H9 (cell line): ENCODE measurements around the gene SYNE3. TPM values are rescaled to one million over a fixed set of nuclear protein-coding genes. Genes with fewer than 3 reads are reported as not detected.

ENCODE experiments used
- DNase-seq: peaks from one replicate; pipeline ENCODE4 v3.0.0-alpha.2; 2017
- H2AFZ ChIP-seq: one replicate; pipeline ENCODE4 v1.6.1; 2013; ENCODE audit warnings: mild to moderate bottlenecking, low read length, control low read depth, moderate library complexity
- H2AK5ac ChIP-seq: 2 replicates; pipeline ENCODE4 v1.6.1; 2013; ENCODE audit warnings: low read length, control low read depth, mixed read lengths; ENCODE audit not compliant: insufficient read length
- H2BK120ac ChIP-seq: one replicate; pipeline ENCODE4 v1.6.1; 2013; ENCODE audit warnings: low read depth, mild to moderate bottlenecking, low read length, control low read depth, inconsistent platforms; ENCODE audit not compliant: poor library complexity, severe bottlenecking
- H2BK12ac ChIP-seq: 2 replicates; pipeline ENCODE4 v1.6.1; 2013; ENCODE audit warnings: low read length, control low read depth, mixed read lengths, low read depth; ENCODE audit not compliant: insufficient read length
- H2BK15ac ChIP-seq: 2 replicates; pipeline ENCODE4 v1.6.1; 2013; ENCODE audit warnings: low read depth, low read length, control low read depth
- H2BK20ac ChIP-seq: one replicate; pipeline ENCODE4 v1.6.1; 2013; ENCODE audit warnings: low read depth, mild to moderate bottlenecking, low read length, control low read depth, inconsistent platforms; ENCODE audit not compliant: poor library complexity, severe bottlenecking
- H2BK5ac ChIP-seq: 2 replicates; pipeline ENCODE4 v1.6.1; 2013; ENCODE audit warnings: low read length, control low read depth, mixed read lengths; ENCODE audit not compliant: insufficient read length
- H3K14ac ChIP-seq: 2 replicates; pipeline ENCODE4 v1.6.1; 2013; ENCODE audit warnings: low read length, control low read depth; ENCODE audit not compliant: insufficient read depth
- H3K18ac ChIP-seq: 2 replicates; pipeline ENCODE4 v1.6.1; 2013; ENCODE audit warnings: low read depth, mild to moderate bottlenecking, mixed read lengths, low read length, control low read depth; ENCODE audit not compliant: insufficient read length
- H3K23ac ChIP-seq: 2 replicates; pipeline ENCODE4 v1.6.1; 2013; ENCODE audit warnings: low read length, control low read depth, mixed read lengths, low read depth; ENCODE audit not compliant: insufficient read length
- H3K23me2 ChIP-seq: 2 replicates; pipeline ENCODE4 v1.6.1; 2013; ENCODE audit warnings: low read depth, mild to moderate bottlenecking, mixed read lengths, low read length, control low read depth; ENCODE audit not compliant: insufficient read length, poor library complexity, severe bottlenecking
- H3K27ac ChIP-seq: 2 replicates; pipeline ENCODE4 v1.5.1; 2013; ENCODE audit warnings: low read length, control low read depth, mixed read lengths, low read depth; ENCODE audit not compliant: insufficient read length
- H3K27me3 ChIP-seq: 2 replicates; pipeline ENCODE4 v1.6.1; 2013; ENCODE audit warnings: low read length, control low read depth, inconsistent platforms; ENCODE audit not compliant: insufficient read depth
- H3K4ac ChIP-seq: 2 replicates; pipeline ENCODE4 v1.6.1; 2013; ENCODE audit warnings: low read depth, mild to moderate bottlenecking, control low read depth, inconsistent platforms, low read length, moderate library complexity
- H3K4me1 ChIP-seq: 2 replicates; pipeline ENCODE4 v1.6.1; 2013; ENCODE audit warnings: low read length, control low read depth, inconsistent platforms; ENCODE audit not compliant: insufficient read depth
- H3K4me2 ChIP-seq: 2 replicates; pipeline ENCODE4 v1.6.1; 2013; ENCODE audit warnings: low read length, control low read depth, mixed read lengths; ENCODE audit not compliant: insufficient read length, insufficient read depth
- H3K56ac ChIP-seq: 2 replicates; pipeline ENCODE4 v1.6.1; 2013; ENCODE audit warnings: low read depth, mild to moderate bottlenecking, mixed read lengths, low read length, control low read depth; ENCODE audit not compliant: insufficient read length
- H3K79me1 ChIP-seq: 2 replicates; pipeline ENCODE4 v1.6.1; 2013; ENCODE audit warnings: low read depth, mild to moderate bottlenecking, moderate library complexity, low read length, control low read depth, inconsistent platforms; ENCODE audit not compliant: insufficient read depth, poor library complexity, severe bottlenecking
- H3K79me2 ChIP-seq: 2 replicates; pipeline ENCODE4 v1.6.1; 2013; ENCODE audit warnings: low read length, control low read depth, inconsistent platforms; ENCODE audit not compliant: insufficient read depth
- H3K9ac ChIP-seq: 2 replicates; pipeline ENCODE4 v1.6.1; 2013; ENCODE audit warnings: low read length, control low read depth, mixed read lengths; ENCODE audit not compliant: insufficient read length; ENCODE audit errors: extremely low read depth
- H3K9me3 ChIP-seq: one replicate; pipeline ENCODE4 v1.6.1; 2013; ENCODE audit warnings: low read depth, low read length, inconsistent platforms; ENCODE audit not compliant: control insufficient read depth
- H3T11ph ChIP-seq: one replicate; pipeline ENCODE4 v1.6.1; 2013; ENCODE audit warnings: mild to moderate bottlenecking, low read length, control low read depth, inconsistent platforms
- H4K20me1 ChIP-seq: one replicate; pipeline ENCODE4 v1.6.1; 2013; ENCODE audit not compliant: control insufficient read depth, insufficient read length, insufficient read depth
- H4K5ac ChIP-seq: 2 replicates; pipeline ENCODE4 v1.6.1; 2013; ENCODE audit warnings: low read depth, mild to moderate bottlenecking, mixed read lengths, low read length, control low read depth; ENCODE audit not compliant: insufficient read length
- H4K8ac ChIP-seq: replicated peaks from 2 replicates; pipeline ENCODE4 v1.6.1; 2013; ENCODE audit warnings: low read length, control low read depth, mixed read lengths, low read depth; ENCODE audit not compliant: insufficient read length
- H4K91ac ChIP-seq: 2 replicates; pipeline ENCODE4 v1.6.1; 2013; ENCODE audit warnings: low read depth, mild to moderate bottlenecking, moderate library complexity, mixed read lengths, low read length, control low read depth; ENCODE audit not compliant: insufficient read length
- H3K27ac Mint-ChIP-seq, 3 experiments: 2 replicates in 2 of 3; 3 replicates in 1 of 3; pipeline ENCODE4 v1.8.0; 2020 to 2021; ENCODE audit warnings: mixed read lengths in 3 of 3, mild to moderate bottlenecking in 1 of 3, moderate library complexity in 1 of 3
- H3K27me3 Mint-ChIP-seq: 2 replicates; pipeline ENCODE4 v1.8.0; 2021; ENCODE audit warnings: low read depth, mild to moderate bottlenecking, moderate library complexity, mixed read lengths
- H3K36me3 Mint-ChIP-seq, 3 experiments: 2 replicates in 2 of 3; 3 replicates in 1 of 3; pipeline ENCODE4 v1.8.0; 2020 to 2021; ENCODE audit warnings: low read depth in 3 of 3, mixed read lengths in 3 of 3; ENCODE audit not compliant: insufficient read depth in 1 of 3
- H3K4me1 Mint-ChIP-seq, 2 experiments: 2 replicates each; pipeline ENCODE4 v1.8.0; 2020; ENCODE audit warnings: mixed read lengths in 2 of 2
- H3K4me3 Mint-ChIP-seq, 2 experiments: 2 replicates in 1 of 2; 3 replicates in 1 of 2; pipeline ENCODE4 v1.8.0; 2020 to 2021; ENCODE audit warnings: mild to moderate bottlenecking in 2 of 2, mixed read lengths in 2 of 2, moderate library complexity in 1 of 2
- H3K9me3 Mint-ChIP-seq, 2 experiments: 2 replicates in 1 of 2; 3 replicates in 1 of 2; pipeline ENCODE4 v1.8.0; 2020; ENCODE audit warnings: mild to moderate bottlenecking in 2 of 2, mixed read lengths in 2 of 2, moderate library complexity in 1 of 2
- WGBS: extraction: QIAGEN DNeasy Blood & Tissue Kit; methylation state at CpG from one replicate; pipeline ENCODE4 v1.1.7; 2013; ENCODE audit warnings: missing lambda C conversion rate, low lambda C conversion rate, mixed read lengths; ENCODE audit not compliant: insufficient read length; ENCODE audit errors: extremely low coverage; 5-methylcytosine and 5-hydroxymethylcytosine counted together
- total RNA-seq: library from RNA; stranded (reverse); gene quantifications from 2 replicates; pipeline ENCODE4 v1.2.1, GENCODE V29; 2021
- TF ChIP-seq, protein P1 (sequence below): fragments of 200-600 bp; sonication (generic); conservative IDR thresholded peaks from 3 replicates; pipeline ENCODE4 v1.8.0; 2021; ENCODE audit warnings: antibody characterized with exemption, mild to moderate bottlenecking

The SYNE3 gene
- total RNA-seq, 1 experiment from 2014 or later, result 0.11 TPM

DNA sequence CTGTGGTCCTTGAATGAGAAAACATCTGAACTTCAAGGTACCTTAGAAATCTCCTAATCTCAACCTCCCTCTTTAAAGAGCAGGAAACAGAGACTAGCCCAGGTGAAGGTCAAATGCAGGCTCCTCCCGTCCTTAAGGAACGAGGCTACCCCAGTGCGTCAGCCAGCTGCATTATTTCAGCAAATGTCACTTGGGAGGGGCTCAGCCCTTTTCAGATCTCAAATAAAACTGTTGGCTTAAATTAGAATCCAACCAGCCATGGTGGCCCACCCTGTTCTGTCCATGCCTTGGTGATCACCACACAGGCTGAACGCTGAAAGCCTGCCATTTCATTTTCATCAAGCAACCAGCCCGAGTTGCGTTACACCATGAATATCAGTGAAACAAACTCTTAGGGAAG is 7.0 kb downstream of the SYNE3 start:
- no peaks in the 10 kb centered on the region for H3K9me3 Mint-ChIP-seq
- H3K23ac ChIP-seq, result no peak overlapping the region

More for the DNA sequence above, 7.0 kb downstream of the SYNE3 start:
- H3K56ac ChIP-seq, result no peak overlapping the region
- H2AK5ac ChIP-seq, result no peak overlapping the region
- no peak overlapping the region for H4K91ac ChIP-seq
- H2BK5ac ChIP-seq, result no peak overlapping the region
- H4K5ac ChIP-seq, result no peak overlapping the region
- no peak overlapping the region for H3K27ac ChIP-seq
- H3K4me1 Mint-ChIP-seq, result no peaks in the 10 kb centered on the region
- no peaks in the 10 kb centered on the region for H3K9me3 ChIP-seq
- no peak overlapping the region for H4K8ac ChIP-seq
- H3K4me3 Mint-ChIP-seq, result no peak overlapping the region
- peaks cover 16% of the 10 kb centered on the region for H3K27me3 Mint-ChIP-seq
- no peaks in the 10 kb centered on the region for H3K79me2 ChIP-seq
- H3K27me3 ChIP-seq, result peaks cover 2% of the 10 kb centered on the region
- no CpG with 5 or more reads among the region's 6 CpGs for whole genome bisulfite sequencing
- no peak overlapping the region for H3K14ac ChIP-seq
- no peak overlapping the region for H2BK15ac ChIP-seq
- no peak overlapping the region for H3K9ac ChIP-seq
- H3K18ac ChIP-seq, result no peak overlapping the region
- no peaks in the 10 kb centered on the region for H4K20me1 ChIP-seq
- DNase-seq, result no peak
- no peak overlapping the region for H2BK120ac ChIP-seq
- H3K27ac Mint-ChIP-seq, result no peak overlapping the region
- H2AFZ ChIP-seq, result no peak overlapping the region
- no peak overlapping the region for H2BK20ac ChIP-seq
- TF ChIP-seq, protein P1, sequence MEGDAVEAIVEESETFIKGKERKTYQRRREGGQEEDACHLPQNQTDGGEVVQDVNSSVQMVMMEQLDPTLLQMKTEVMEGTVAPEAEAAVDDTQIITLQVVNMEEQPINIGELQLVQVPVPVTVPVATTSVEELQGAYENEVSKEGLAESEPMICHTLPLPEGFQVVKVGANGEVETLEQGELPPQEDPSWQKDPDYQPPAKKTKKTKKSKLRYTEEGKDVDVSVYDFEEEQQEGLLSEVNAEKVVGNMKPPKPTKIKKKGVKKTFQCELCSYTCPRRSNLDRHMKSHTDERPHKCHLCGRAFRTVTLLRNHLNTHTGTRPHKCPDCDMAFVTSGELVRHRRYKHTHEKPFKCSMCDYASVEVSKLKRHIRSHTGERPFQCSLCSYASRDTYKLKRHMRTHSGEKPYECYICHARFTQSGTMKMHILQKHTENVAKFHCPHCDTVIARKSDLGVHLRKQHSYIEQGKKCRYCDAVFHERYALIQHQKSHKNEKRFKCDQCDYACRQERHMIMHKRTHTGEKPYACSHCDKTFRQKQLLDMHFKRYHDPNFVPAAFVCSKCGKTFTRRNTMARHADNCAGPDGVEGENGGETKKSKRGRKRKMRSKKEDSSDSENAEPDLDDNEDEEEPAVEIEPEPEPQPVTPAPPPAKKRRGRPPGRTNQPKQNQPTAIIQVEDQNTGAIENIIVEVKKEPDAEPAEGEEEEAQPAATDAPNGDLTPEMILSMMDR, result no peak
- H3K23me2 ChIP-seq, result no peaks in the 10 kb centered on the region
- no peaks in the 10 kb centered on the region for H3K79me1 ChIP-seq
- no peak overlapping the region for H3K4ac ChIP-seq
- no peak overlapping the region for H2BK12ac ChIP-seq
- H3T11ph ChIP-seq, result no peak overlapping the region
- no peak overlapping the region for H3K4me2 ChIP-seq
- H3K36me3 Mint-ChIP-seq, result no peaks in the 10 kb centered on the region
- no peaks in the 10 kb centered on the region for H3K4me1 ChIP-seq
